HG03064 (cell line): ENCODE results near the gene DLG2.
"Not testable (repeated sequence)": the region's sequence is repeated elsewhere in the genome, so short reads cannot be mapped to it uniquely, and the experiment has no call there.

Source experiments
- ATAC-seq: cut with Tn5 transposase; IDR thresholded peaks from one replicate; pipeline ENCODE4 v1.9.1; 2021; ENCODE audit warnings: low read depth; ENCODE audit not compliant: unreplicated experiment

Gene DLG2

DNA sequence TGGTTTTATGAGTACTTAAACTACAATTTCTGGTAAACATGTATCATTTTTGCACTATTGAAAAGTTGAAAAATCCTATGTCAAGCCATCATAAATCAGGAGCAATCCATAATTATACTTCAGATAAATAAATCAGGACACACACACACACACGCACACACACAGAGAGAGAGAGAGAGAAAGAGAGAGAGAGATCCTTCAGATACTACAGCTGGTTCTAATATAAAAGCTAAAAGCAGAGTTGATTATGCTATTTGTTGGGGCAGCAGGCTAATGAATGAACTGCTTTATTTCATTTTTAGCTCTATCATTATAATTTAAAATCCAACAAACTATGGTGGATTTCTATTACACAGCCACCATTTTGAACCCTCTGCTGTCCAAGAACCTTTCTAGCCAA is 2018.6 kb downstream of the DLG2 start:
- ATAC-seq = no peak

DNA sequence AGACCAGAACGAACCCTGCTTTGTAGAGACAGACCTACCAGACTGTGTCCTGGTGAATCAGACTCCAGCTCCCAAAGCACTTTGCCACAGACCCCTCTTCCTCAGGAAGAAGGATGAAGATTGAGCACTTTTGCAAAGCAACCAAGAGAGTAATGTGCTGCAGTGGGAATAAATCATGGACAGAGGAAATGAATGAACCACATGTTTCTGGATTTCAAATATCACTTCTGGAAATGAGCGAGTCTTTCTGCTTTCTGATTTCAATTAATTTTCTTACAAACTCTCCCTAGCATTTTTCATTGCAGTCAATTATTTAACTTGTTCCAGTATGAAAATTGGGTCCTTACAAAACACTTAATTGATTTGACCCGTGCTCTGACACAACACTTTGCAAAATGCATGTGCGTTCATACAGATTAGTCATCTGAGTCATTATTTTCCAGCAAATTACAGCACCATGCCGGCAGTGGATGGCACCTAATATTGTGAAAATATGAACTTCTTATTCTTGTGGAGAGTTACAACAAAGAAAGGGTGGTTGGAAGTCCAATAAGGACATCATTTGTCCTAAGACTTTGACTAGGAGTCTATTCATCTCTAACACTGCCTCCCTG is 2025.1 kb downstream of the DLG2 start:
- ATAC-seq = no peak

DNA sequence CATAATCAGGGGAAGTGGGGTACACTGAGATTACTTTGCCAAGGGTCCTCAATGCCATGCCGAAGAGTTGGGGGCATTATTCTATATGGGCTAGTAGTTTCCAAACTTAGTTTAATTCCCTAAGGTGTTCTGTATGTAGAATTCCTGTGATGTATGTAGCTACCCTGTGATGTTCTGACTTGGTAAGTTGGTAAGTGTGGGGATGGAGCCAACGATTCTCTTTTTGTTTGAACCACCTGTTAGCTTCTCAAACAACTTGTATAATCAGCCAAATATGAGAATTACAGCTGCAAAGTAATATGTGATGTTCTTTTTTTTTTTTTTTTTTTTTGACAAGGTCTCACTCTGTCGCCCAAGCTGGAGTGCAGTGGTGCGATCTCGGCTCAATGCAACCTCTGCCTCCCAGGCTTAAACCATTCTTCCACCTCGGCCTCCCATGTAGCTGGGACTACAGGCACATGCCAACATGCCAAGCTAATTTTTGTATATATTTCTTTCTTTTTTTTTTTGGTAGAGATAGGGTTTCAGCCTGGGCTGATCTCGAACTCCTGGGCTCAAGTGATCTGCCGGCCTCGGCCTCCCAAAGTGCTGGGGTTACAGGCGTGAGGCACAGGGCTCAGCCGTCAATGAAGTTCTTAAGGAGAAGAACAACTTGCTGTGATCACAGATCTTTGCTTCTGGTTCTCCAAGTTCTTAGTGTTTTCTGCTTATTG is 2025.8 kb downstream of the DLG2 start:
- no peak for ATAC-seq

DNA sequence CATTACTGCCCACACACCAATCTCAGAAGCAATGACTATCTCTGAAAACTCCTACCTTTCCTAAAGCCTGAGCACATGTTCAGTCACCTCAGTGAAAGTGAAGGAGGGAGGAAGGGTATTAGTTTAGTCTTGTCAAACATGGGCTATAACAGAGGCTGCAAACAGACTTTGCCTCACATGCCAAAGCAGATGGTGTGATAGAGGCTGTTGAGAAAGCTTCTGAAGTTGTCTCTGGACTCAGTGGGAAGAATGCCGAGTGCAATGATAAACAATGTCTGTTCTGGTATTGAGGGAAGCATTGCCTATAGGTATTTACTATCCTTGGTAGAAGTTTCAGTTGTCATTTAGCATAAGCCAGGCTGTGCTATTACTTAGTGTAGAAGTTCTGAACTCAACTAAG is 2026.5 kb downstream of the DLG2 start:
- no peak for ATAC-seq

DNA sequence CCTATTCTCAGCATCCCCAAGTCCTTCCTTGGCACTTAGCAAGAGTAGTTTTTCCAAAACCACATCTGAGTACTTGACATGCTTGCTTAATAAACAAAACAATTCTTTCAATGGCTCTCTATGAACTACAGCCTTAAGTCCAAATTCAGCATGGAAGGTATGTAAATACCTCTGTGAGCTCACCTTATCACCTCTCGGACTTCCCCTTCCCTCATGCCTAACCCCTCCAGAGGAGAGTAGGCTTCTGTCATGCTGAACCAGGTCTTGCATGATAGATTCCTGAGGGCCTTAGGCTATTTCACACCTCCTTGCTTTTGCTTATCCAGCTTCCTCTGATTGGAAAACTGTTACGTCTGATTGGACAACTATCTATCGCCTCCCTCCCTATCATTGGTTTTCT is 2028.1 kb downstream of the DLG2 start:
- ATAC-seq = no peak

DNA sequence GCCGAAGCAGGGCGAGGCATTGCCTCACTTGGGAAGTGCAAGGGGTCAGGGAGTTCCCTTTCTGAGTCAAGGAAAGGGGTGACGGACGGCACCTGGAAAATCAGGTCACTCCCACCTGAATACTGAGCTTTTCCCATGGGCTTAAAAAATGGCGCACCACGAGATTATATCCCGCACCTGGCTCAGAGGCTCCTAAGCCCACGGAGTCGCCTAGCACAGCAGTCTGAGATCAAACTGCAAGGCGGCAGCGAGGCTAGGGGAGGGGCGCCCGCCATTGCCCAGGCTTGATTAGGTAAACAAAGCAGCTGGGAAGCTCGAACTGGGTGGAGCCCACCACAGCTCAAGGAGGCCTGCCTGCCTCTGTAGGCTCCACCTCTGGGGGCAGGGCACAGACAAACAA is 2039.3 kb downstream of the DLG2 start:
- ATAC-seq = not testable (repeated sequence)

DNA sequence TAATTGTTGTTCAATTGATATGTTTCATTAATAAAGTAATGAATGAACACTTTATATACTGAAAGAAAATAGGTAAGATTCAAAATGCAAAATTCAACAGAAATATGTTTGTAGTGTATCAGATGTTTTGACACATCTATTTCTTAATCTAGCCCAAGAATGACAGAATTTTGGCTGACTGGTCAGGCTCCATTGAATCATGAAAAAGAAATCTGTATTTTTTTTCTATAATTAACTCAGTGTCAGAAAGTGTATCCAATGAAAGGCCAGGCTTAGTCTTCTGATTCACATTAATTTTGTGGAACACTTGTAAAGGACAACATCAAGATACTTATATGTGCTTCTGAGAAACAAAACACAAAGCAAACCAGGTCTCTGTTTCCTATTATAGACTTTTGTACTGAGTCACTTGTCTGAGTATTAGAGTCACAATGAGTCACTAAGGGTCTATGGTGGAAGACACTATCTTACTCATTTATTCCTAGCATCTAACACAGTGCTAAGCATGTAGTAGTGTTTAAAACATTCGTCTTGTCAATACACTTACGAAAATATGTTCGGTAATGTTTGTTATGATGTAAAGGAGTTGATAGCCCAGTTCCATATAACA is 2043.3 kb downstream of the DLG2 start:
- peak; percentile 96 for ATAC-seq

DNA sequence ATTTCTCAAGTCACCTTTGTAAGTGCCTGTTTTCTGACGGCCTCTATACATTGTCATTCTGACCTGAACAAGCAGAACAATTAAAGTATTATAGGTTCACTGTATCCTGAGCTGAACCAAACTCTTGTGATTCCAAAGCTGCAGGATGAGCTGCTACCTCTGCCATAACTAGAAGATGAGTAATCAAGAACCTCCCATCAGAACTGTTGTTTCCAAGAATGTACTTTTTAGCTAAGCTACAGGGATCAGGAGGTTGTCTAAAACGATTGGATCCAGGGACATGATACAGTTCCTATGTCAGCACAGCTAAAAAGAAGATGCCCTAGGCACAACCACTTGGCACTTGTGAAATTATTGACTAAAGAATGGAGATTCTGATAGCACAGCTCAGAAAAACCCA is 2052.6 kb downstream of the DLG2 start:
- no peak for ATAC-seq

DNA sequence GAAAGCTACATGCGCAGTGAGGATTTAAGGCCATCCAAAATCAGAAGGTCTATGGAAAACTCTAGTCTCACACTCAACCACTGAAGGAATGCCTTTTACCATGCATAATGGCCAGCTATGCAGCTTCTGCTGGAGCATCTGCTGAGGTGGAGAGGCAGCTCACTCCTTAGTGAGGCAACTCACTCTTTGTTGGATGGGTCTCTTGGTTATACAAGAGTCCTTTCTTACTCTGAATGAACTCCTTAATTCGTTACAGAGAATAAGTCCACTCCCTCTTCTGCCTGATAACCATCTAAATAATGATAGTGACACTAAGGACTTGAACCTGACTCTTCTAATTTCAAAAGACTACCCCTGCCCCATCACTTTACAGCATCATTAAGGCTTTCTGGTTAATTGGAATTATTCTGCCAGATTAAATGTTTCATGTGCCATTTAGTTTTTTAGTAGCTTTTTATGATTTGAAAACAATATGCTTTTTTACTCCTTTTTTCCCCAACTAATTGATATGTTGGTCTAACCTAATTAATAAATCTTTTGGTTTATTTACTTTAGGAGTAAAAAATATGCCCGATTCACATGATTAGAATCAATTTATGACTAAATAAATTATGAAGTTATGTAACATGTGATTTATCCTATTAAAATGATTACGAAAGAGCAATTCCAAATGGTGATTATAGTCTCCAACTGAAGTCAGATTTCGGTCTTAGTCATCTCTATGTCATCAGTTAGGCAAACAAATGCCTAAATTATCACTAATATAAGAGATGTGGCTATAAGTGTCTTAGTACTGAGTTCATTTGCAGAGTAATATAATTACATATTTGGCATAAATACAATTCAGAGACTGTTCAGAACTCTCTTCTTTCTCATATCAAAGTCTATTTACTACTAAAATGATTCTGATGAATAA is 2054.3 kb downstream of the DLG2 start:
- no peak for ATAC-seq

DNA sequence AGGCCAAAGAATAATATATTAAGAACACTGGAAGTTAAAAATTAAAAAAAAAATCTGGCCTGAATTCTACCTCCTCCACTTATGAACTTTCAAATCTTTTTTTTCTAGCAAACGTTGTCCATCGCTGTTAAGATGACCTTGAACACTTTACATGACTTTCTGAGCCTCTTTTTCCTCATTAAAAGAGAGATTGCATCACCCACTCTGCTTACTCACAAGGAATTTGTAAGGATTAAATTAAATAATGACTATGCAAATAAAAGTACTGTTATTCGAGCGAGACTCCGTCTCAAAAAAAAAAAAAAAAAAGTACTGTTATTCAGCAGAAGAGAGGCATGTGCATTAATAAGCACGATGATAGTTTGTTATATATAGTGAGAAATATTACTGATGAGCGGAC is 2055.8 kb downstream of the DLG2 start:
- ATAC-seq = no peak

DNA sequence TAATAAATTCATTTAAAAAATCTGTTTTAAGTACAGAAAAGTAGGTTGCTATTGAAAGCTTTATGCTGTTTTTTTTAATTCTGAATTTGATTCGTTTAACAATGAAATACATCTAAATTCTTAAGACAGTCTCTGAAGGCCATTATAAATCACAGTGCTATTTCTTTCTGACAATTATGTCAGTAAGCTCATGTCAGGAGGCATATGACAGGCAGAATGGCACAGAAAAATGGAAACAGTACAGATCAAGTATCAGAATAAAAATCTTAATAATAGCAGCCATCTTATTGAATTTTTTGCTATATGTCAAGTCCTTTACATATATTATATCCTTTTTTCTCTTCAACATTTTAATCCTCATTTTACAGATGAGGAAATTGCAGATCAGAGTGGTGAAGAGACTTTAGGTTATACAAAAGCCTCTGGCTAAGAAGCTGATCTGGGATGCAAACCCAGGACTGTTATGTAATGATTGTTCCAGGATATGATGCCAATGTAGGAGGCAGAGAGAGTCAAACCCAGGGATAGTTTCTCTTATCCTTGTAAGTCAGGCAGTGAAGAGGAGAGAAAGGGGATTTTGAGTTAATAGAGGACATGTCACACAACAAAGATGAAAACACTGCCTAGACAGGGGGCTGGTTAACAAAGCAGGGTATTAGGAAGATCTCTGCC is 2057.9 kb downstream of the DLG2 start:
- no peak for ATAC-seq

DNA sequence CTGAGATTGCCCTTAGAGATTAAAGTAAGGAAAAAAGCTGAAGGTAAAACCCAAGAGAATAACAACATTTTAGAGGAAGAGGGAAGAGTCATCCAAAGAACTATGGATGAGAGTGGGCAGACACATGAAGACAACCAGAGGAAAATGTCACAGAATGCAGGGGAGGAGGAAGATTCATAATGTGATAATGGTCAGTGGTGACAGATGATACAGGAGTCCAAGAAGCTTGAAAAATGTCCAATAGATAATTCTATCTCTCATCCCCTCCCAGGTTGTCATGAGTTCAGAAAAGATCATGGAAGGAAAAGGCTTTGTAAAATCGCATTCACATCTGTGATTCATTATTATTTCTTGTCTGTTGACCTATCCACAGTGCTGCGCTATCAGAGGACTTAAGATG is 2058.6 kb downstream of the DLG2 start:
- ATAC-seq = no peak

DNA sequence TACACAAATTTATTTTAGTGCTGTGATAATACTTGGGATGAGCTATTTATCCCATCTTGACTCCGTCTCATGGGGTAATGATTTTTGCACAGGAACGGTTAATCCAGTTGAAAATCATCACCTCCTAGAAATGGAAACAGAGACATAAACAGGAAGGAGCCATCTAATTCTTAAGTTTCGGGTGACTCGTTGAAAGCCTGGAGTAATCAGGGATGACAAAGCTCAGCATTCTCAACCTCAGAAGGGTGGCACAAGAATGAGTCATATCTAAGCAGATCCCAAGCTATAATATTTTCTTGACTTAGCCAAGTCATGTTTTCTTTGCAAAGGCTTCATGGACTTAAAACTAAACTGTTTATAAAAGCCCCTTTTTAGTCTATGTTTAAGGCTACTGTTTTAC is 2060.2 kb downstream of the DLG2 start:
- no peak for ATAC-seq

DNA sequence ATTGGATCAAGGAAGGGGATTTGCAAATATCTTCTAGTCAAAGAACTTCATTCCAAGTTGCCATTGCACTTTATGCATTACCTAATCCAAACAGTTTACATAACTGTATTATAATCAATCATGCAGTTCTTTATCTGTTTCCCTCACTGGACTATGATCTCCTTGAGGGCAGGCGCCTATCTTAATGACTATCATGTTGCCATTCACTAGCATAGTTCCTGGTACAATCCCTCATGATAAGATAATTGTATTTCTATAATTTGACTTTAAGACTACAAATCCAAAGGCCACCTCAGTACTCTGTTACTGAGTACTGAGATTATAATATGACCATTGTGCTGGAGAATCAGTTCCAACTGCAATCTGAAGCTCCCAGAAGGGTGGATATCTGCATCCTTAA is 2062.3 kb downstream of the DLG2 start:
- ATAC-seq = no peak

DNA sequence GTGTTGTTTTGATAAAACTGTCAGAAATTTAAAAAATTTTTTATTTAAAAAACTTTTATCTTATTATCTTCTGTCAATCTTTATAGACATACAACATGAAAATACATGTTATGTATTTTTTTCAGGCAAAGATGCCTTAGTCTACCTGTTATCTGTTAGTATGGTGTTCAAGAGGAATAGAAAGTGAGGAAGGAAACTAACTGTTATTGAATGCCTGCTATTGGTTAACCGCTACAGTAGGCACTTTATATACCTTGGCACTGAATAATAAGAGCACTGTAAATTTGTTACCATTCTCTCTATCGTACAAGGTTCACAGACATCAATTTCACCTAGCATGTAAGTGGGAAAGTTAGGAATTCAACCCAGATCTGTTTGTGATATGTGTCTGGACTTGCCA is 2068.9 kb downstream of the DLG2 start:
- no peak for ATAC-seq

DNA sequence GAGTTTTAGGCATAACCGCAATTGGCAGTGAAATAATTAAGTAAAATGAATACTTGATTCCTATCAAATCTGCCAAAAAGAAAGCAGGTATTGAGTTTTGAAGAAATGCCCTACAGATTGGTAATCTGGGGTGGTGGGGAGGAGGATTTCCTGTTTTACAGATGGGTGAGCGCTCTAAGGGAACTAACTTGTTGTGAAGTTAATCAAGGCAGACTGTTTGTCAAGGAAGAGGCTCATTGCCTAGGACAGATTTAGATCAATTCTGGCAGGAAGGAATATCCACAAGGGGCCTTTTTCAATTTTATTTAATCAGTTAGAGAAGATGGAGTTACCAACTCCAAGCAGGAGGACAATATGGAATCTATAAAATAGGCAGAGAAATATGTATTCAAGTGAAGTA is 2069.5 kb downstream of the DLG2 start:
- ATAC-seq = no peak

DNA sequence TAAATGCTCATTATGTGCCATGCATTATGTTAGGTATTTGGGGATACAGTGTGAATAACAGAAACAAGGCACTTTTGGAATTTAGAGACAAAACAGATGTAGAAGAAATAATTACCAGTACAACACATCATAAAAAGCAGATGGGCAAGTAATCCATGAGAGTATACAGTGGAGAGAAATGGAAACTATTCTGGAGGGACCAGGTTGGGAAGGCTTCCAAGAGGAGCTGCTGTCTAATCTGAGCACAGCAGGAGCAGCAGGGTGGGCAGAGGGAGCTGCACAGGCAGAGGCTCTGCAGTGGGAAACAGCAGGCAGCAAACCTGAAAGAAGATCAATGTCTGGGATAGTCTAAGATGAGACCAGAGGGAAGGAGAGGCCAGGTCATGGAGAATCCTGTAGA is 2072.3 kb downstream of the DLG2 start:
- no peak for ATAC-seq

DNA sequence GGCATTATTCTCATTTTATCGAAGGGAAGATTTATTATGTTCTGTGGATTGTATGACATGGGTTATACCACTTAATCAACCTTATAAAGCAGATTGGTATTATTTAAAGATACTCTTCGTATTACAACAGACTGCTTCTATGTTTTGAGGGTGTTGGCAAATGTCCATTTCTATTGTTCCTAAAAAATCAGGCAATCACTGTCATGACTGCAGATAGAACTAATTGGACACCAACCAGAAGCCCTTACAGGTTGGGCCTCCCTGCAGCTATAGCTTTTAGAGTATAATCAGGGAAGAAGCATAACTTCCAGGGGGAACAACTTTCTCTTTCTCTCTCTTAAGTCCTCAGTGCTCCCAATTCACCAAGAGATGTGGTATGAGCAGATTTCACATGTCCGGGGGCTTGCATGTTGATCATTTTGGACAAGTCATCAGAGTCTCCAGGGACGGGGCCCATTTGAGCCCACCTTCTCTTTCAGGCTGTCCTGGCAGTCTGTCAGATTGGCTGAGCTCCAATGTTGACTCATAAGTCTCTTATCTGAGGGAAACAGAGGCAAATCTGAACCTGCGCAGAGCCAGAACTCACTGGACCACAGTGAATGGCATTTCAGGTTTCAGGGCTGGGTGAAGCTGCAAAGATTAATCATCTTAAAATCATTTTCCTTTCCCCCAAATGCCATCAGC is 2077.0 kb downstream of the DLG2 start:
- no peak for ATAC-seq

DNA sequence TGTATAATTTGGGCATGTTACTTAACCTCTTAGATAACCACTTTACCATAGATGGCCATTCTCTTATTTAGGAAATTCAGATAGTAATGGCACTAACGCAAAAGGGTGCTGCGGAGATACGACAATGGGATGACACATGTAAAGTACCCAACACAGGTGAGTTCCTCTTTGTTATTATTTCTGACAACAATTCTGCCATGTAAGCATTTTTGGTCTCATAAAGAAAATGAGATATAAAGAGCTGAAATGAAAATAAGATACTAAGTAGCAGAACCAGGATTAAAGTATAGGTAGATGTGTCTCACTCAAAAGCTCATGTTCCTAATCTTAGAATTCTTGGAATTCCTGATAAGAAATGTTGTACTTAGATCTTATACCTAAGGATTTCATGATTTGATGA is 2080.8 kb downstream of the DLG2 start:
- ATAC-seq = no peak
